ENCODE results near the gene GTF3C5. TPM values are rescaled to one million over a fixed set of nuclear protein-coding genes. Genes with fewer than 3 reads are reported as not detected.

Gene GTF3C5
- total and polyA plus RNA-seq, 2 of the 4 experiments (the other 2 are of a cell fraction): 49.1 to 52.3 TPM

DNA sequence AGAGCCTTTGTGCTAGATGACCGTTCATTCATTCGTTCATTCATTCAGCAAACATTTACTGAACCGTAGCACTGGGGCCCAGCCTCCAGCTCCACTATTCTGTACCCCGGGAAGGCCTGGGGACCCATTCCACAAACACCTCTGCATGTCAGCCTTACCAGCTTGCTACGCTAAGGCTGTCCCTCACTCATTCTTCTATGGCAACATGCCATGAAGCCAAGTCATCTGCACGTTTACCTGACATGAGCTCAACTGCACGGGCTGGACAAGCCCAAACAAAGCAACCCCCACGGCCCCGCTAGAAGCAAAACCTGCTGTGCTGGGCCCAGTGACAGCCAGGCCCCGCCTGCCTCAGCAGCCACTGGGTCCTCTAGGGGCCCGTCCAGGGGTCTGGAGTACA is 37.0 kb downstream of the GTF3C5 start:
- no peaks in the 10 kb centered on the region for H3K79me1 ChIP-seq (ENCODE audit: low read depth in 1 of 2, low read length in 2 of 2)
- in situ Hi-C loops (cut with MboI; ENCODE audit: low sequenced_read_pairs) (no loop called here), dilution Hi-C loops (cut with HindIII; ENCODE audit: low sequenced_read_pairs, unreplicated experiment) (no loop called here), intact Hi-C loops (cut with micrococcal nuclease) (no loop called here)
- H4K91ac ChIP-seq (ENCODE audit: insufficient read depth, low read depth, low read length): no peak overlapping the region
- H3K9me1 ChIP-seq (ENCODE audit: insufficient read depth, low read length): 0 out of 2 replicates have a peak, but pooled peaks cover 3% of the 10 kb centered on the region
- no peak overlapping the region for H3K4me3 ChIP-seq (ENCODE audit: insufficient read depth, low read depth, low read length)
- H3K27me3 ChIP-seq (ENCODE audit: control insufficient read depth, insufficient read depth, low read length): no peaks in the 10 kb centered on the region
- no peak overlapping the region for H2AFZ ChIP-seq (replicated peaks; ENCODE audit: low read length, poor library complexity)
- no peak overlapping the region for H3K56ac ChIP-seq (ENCODE audit: extremely low read depth, insufficient read depth, low read length)
- H3K14ac ChIP-seq (replicated peaks; ENCODE audit: low read depth, low read length): no peak overlapping the region
- no peaks in the 10 kb centered on the region for H3K9me3 ChIP-seq (ENCODE audit: control insufficient read depth, insufficient read depth, low read length)
- no peak overlapping the region for H2AK9ac ChIP-seq (replicated peaks; ENCODE audit: low read depth, low read length, poor library complexity)
- BruUV-seq (replicated peaks): no TSS peak
- H3K36me3 ChIP-seq (ENCODE audit: control insufficient read depth, insufficient read depth, low read length): peaks cover 2% of the 10 kb centered on the region; the same call in 1 of the 2 replicates
- H3K4me2 ChIP-seq (ENCODE audit: low read depth, low read length): no peak overlapping the region
- ChIA-PET CTCF (no interaction called here), POLR2A (ENCODE audit: unreplicated experiment) (no interaction called here)
- no peaks in the 10 kb centered on the region; the same call in 1 of the 2 replicates for H4K20me1 ChIP-seq (ENCODE audit: insufficient read depth, low read length)
- no peak overlapping the region for H4K5ac ChIP-seq (ENCODE audit: low read depth, low read length)
- ATAC-seq (ENCODE audit: low read depth) (no peak), DNase-seq (no peak)
- H3K18ac ChIP-seq (ENCODE audit: low read depth, low read length): no peak overlapping the region
- no peak for TF ChIP-seq CTCF (conservative IDR thresholded peaks at IDR 0.05; ENCODE audit: low read depth, low read length)
- TF ChIP-seq MAZ (IDR thresholded peaks at IDR 0.05; ENCODE audit: borderline replicate concordance, low read depth, low read length): no peak
- no peak for TF ChIP-seq NFE2L2 (IDR thresholded peaks at IDR 0.05; ENCODE audit: low read depth, low read length)
- TF ChIP-seq FOS (IDR thresholded peaks at IDR 0.05; ENCODE audit: low read depth, low read length): no peak
- no peak for TF ChIP-seq BHLHE40 (IDR thresholded peaks at IDR 0.05; ENCODE audit: low read depth, low read length)
- TF ChIP-seq MAFK (IDR thresholded peaks at IDR 0.05; ENCODE audit: low read depth, low read length): no peak
- TF ChIP-seq RFX5 (IDR thresholded peaks at IDR 0.05; ENCODE audit: low read depth, low read length): no peak
- no peak for TF ChIP-seq USF2 (IDR thresholded peaks at IDR 0.05; ENCODE audit: low read depth, low read length)
- no peak for TF ChIP-seq SMC3 (IDR thresholded peaks at IDR 0.05; ENCODE audit: low read depth, low read length)
- no peak for TF ChIP-seq MXI1 (IDR thresholded peaks at IDR 0.05; ENCODE audit: borderline replicate concordance, low read depth, low read length)
- no peak for TF ChIP-seq POLR2A (IDR thresholded peaks at IDR 0.05; ENCODE audit: low read depth, low read length)
- no peak for TF ChIP-seq RAD21 (IDR thresholded peaks at IDR 0.05; ENCODE audit: low read length)
- no peak for TF ChIP-seq CEBPB (IDR thresholded peaks at IDR 0.05; ENCODE audit: low read depth, low read length)
- 89% methylated on average over 5 of the region's 11 CpGs; no CpG with 5 or more reads in 1 of the 2 experiments for WGBS, 2 experiments (ENCODE audit: extremely low coverage in 2 of 2, insufficient read length in 1 of 2)
- H3K27ac ChIP-seq (ENCODE audit: insufficient read depth, low read length): no peak overlapping the region
- no peak overlapping the region for H3K9ac ChIP-seq (ENCODE audit: low read depth, low read length)
- no peak overlapping the region for H2BK5ac ChIP-seq (ENCODE audit: low read depth, low read length, poor library complexity, severe bottlenecking)
- H2BK120ac ChIP-seq (ENCODE audit: low read depth, low read length): no peak overlapping the region
- H3K4me1 ChIP-seq (ENCODE audit: control insufficient read depth, insufficient read depth, low read length): no peaks in the 10 kb centered on the region
- no peak overlapping the region for H3K23ac ChIP-seq (ENCODE audit: low read depth, low read length)
- H2AK5ac ChIP-seq (ENCODE audit: low read depth, low read length): no peak overlapping the region
- H2BK20ac ChIP-seq (ENCODE audit: low read depth, low read length): no peak overlapping the region
- H2BK15ac ChIP-seq (ENCODE audit: low read depth, low read length): no peak overlapping the region
- no peak overlapping the region for H3K4ac ChIP-seq (ENCODE audit: low read depth, low read length)
- no peak overlapping the region for H4K8ac ChIP-seq (ENCODE audit: low read depth in 2 of 2, low read length in 2 of 2)
